ENCODE measurements around the gene FAM240A. TPM values are rescaled to one million over a fixed set of nuclear protein-coding genes. Genes with fewer than 3 reads are reported as not detected.

Gene FAM240A
- total and polyA plus RNA-seq, 10 of the 15 experiments (the other 5 are each of a cell fraction or from before 2014, with no cell fraction given) = not detected

GRCh38 chr3:46649436-46649835, 37.1 kb downstream of the FAM240A start:
- BruUV-seq (replicated peaks) = no TSS peak
- DNase-seq (ENCODE audit: low read depth, low spot score) (no peak), FAIRE-seq (no peak), ATAC-seq (no peak)
- POLR2A ChIA-PET = no interaction called here
- RAD21 ChIA-PET (ENCODE audit: unreplicated experiment) = no interaction called here
- no peak overlapping the region for H3K9ac ChIP-seq (ENCODE audit: control insufficient read depth, insufficient read depth, low read length)
- in situ Hi-C loops (cut with MboI) (no loop called here), intact Hi-C loops (cut with micrococcal nuclease; ENCODE audit: unreplicated experiment) (no loop called here)
- no peaks in the 10 kb centered on the region for H3K4me1 ChIP-seq (ENCODE audit: control insufficient read depth, insufficient read depth, low read length)
- no peak overlapping the region for H3K4me3 ChIP-seq
- H3K27me3 ChIP-seq (replicated peaks in 1 of 2; ENCODE audit: control insufficient read depth in 2 of 2, insufficient read depth in 2 of 2, low read length in 1 of 2) = no peaks in the 10 kb centered on the region
- no peak overlapping the region for H2AFZ ChIP-seq (ENCODE audit: control insufficient read depth, low read depth, low read length)
- no peak overlapping the region for H3K4me2 ChIP-seq (ENCODE audit: control insufficient read depth, insufficient read depth)
- no peaks in the 10 kb centered on the region for H4K20me1 ChIP-seq (ENCODE audit: control insufficient read depth, insufficient read depth)
- no peak overlapping the region for H3K27ac ChIP-seq (ENCODE audit: control insufficient read depth, insufficient read depth)
- TF ChIP-seq TBL1XR1 (IDR thresholded peaks at IDR 0.05; ENCODE audit: low read depth, low read length) (no peak), E2F8 (IDR thresholded peaks at IDR 0.05; ENCODE audit: low read depth, partially characterized antibody) (no peak)
- 16% methylated on average over 3 of the region's 3 CpGs for WGBS (ENCODE audit: insufficient coverage, insufficient replicate concordance, low lambda C conversion rate, missing lambda C conversion rate)
- no peaks in the 10 kb centered on the region for H3K36me3 ChIP-seq (ENCODE audit: control insufficient read depth in 2 of 2, insufficient read depth in 2 of 2, low read length in 1 of 2)
- CTCF ChIA-PET = no interaction called here
- H3K79me2 ChIP-seq (ENCODE audit: control insufficient read depth, insufficient read depth, low read length) = no peaks in the 10 kb centered on the region
- SMC1A ChIA-PET (ENCODE audit: uncharacterized antibody, unreplicated experiment) = no interaction called here
- no peaks in the 10 kb centered on the region for H3K9me3 ChIP-seq (replicated peaks; ENCODE audit: control insufficient read depth, insufficient read depth, low read length)

GRCh38 chr3:46651084-46651483, 38.8 kb downstream of the FAM240A start:
- ChIA-PET POLR2A (no interaction called here), SMC1A (ENCODE audit: uncharacterized antibody, unreplicated experiment) (no interaction called here), RAD21 (ENCODE audit: unreplicated experiment) (no interaction called here), CTCF (interaction anchor here (0.7 kb wide), 1 partner anchor 162 kb away, joined by 3 read pairs; no protein-coding TSS in a partner anchor)
- Histone ChIP-seq H3K36me3 (ENCODE audit: control insufficient read depth in 2 of 2, insufficient read depth in 2 of 2, low read length in 1 of 2) (no peaks in the 10 kb centered on the region), H3K4me3 (no peak overlapping the region), H3K4me2 (ENCODE audit: control insufficient read depth, insufficient read depth) (no peak overlapping the region), H3K27me3 (replicated peaks in 1 of 2; ENCODE audit: control insufficient read depth in 2 of 2, insufficient read depth in 2 of 2, low read length in 1 of 2) (no peaks in the 10 kb centered on the region; a peak in 1 of 4 replicates), H2AFZ (ENCODE audit: control insufficient read depth, low read depth, low read length) (no peak overlapping the region), H3K9ac (ENCODE audit: control insufficient read depth, insufficient read depth, low read length) (no peak overlapping the region), H3K9me3 (replicated peaks; ENCODE audit: control insufficient read depth, insufficient read depth, low read length) (no peaks in the 10 kb centered on the region), H3K79me2 (ENCODE audit: control insufficient read depth, insufficient read depth, low read length) (no peaks in the 10 kb centered on the region), H3K4me1 (ENCODE audit: control insufficient read depth, insufficient read depth, low read length) (no peaks in the 10 kb centered on the region), H3K27ac (ENCODE audit: control insufficient read depth, insufficient read depth) (no peak overlapping the region), H4K20me1 (ENCODE audit: control insufficient read depth, insufficient read depth) (no peaks in the 10 kb centered on the region)
- no peak for ATAC-seq
- whole genome bisulfite sequencing (ENCODE audit: insufficient coverage, insufficient replicate concordance, low lambda C conversion rate, missing lambda C conversion rate) = 0% methylated on average over 1 of the region's 1 CpG
- no peak for FAIRE-seq
- BruUV-seq (replicated peaks) = no TSS peak
- no peak for DNase-seq (ENCODE audit: low read depth, low spot score)
- TF ChIP-seq CBX3 (IDR thresholded peaks at IDR 0.05; ENCODE audit: borderline replicate concordance, low read depth) (no peak), ESRRA (IDR thresholded peaks at IDR 0.05; ENCODE audit: low read length) (no peak), NBN (IDR thresholded peaks at IDR 0.05) (no peak), RBBP5 (conservative IDR thresholded peaks at IDR 0.05) (no peak), SKIL (IDR thresholded peaks at IDR 0.05; ENCODE audit: low read depth, poor library complexity, severe bottlenecking) (no peak), STAT1 (conservative IDR thresholded peaks at IDR 0.05) (no peak), CEBPB (IDR thresholded peaks at IDR 0.05; ENCODE audit: borderline replicate concordance in 1 of 2, low read depth in 2 of 2, low read length in 2 of 2) (no peak), HCFC1 (IDR thresholded peaks at IDR 0.05; ENCODE audit: low read length) (no peak), HDAC6 (IDR thresholded peaks at IDR 0.05; ENCODE audit: unreplicated experiment) (no peak)
- in situ Hi-C loops (cut with MboI) (no loop called here), intact Hi-C loops (cut with micrococcal nuclease; ENCODE audit: unreplicated experiment) (no loop called here)

Measured in GM12878 (cell line).